ENCODE data around the gene C22orf15. TPM values are rescaled to one million over a fixed set of nuclear protein-coding genes. Genes with fewer than 3 reads are reported as not detected.
A peak's percentile ranks its signal among the peaks of the same experiment; 100 is the strongest.

Gene C22orf15
- total and polyA plus RNA-seq, 9 of the 15 experiments (the other 6 are each of a cell fraction or from before 2014, with no cell fraction given), result 0.07 TPM; not detected in 8

GRCh38 chr22:23716811-23717801, 45.7 kb upstream of the C22orf15 start (continued):
- no peak for TF ChIP-seq ETS2 (tag; IDR thresholded peaks at IDR 0.05; ENCODE audit: borderline replicate concordance, poor library complexity, severe bottlenecking)
- TF ChIP-seq JUN (IDR thresholded peaks at IDR 0.05; ENCODE audit: borderline replicate concordance, low read depth, low read length), result peak; percentile 54; the same call in 1 of the 2 replicates
- TF ChIP-seq JUN (CRISPR knock-in tag; IDR thresholded peaks at IDR 0.05; ENCODE audit: borderline replicate concordance), result no peak
- no peak for TF ChIP-seq CEBPB (tag; IDR thresholded peaks at IDR 0.05)
- peak; percentile 78 for TF ChIP-seq POLR2A (conservative IDR thresholded peaks at IDR 0.05)
- TF ChIP-seq ZBTB2 (IDR thresholded peaks at IDR 0.05), result peak; percentile 84
- TF ChIP-seq MGA (IDR thresholded peaks at IDR 0.05), result peak; percentile 81
- TF ChIP-seq PHF20 (IDR thresholded peaks at IDR 0.05; ENCODE audit: partially characterized antibody), result peak; percentile 48
- peak; percentile 83; the same call in 1 of the 2 replicates for TF ChIP-seq MITF (IDR thresholded peaks at IDR 0.05)
- 0 out of 4 replicates have a peak, but pooled peaks of 1 of the 2 experiments have one; percentile 43 for TF ChIP-seq RCOR1 (IDR thresholded peaks at IDR 0.05; ENCODE audit: borderline replicate concordance in 1 of 2, low read depth in 2 of 2, low read length in 2 of 2)
- peak; percentile 79 for TF ChIP-seq DIDO1 (tag; IDR thresholded peaks at IDR 0.05; ENCODE audit: low read depth)
- TF ChIP-seq STAT5B (CRISPR knock-in tag; IDR thresholded peaks at IDR 0.05), result no peak
